ENCODE measurements around the gene MICAL2.

Gene MICAL2

GRCh38 chr11:12174128-12174476 lies 63.7 kb downstream of the MICAL2 start:
- no peak for DNase-seq

GRCh38 chr11:12174477-12175143 lies 64.2 kb downstream of the MICAL2 start:
- DNase-seq, result no peak

GRCh38 chr11:12175694-12176241 lies 65.4 kb downstream of the MICAL2 start:
- no peak for DNase-seq

- DNase-seq, result no peak
These were observed 66.0 kb downstream of the MICAL2 start for GRCh38 chr11:12176410-12176809.

- DNase-seq, result no peak
These were observed 67.4 kb downstream of the MICAL2 start for GRCh38 chr11:12177739-12178338.

GRCh38 chr11:12179019-12179418 lies 68.6 kb downstream of the MICAL2 start:
- DNase-seq, result no peak

- no peak for DNase-seq
These were observed 69.1 kb downstream of the MICAL2 start for GRCh38 chr11:12179531-12179930.

GRCh38 chr11:12180257-12181205 lies 70.1 kb downstream of the MICAL2 start:
- no peak for DNase-seq

- DNase-seq, result no peak
These were observed 71.9 kb downstream of the MICAL2 start for GRCh38 chr11:12182302-12182675.

- no peak for DNase-seq
These were observed 72.5 kb downstream of the MICAL2 start for GRCh38 chr11:12182676-12183541.

- no peak for DNase-seq
These were observed 73.6 kb downstream of the MICAL2 start for GRCh38 chr11:12183827-12184620.

GRCh38 chr11:12184699-12185098 lies 74.3 kb downstream of the MICAL2 start:
- DNase-seq, result no peak

- no peak for DNase-seq
These were observed 74.8 kb downstream of the MICAL2 start for GRCh38 chr11:12185106-12185690.

- no peak for DNase-seq
These were observed 75.5 kb downstream of the MICAL2 start for GRCh38 chr11:12185914-12186313.

- DNase-seq, result no peak
These were observed 76.3 kb downstream of the MICAL2 start for GRCh38 chr11:12186701-12187100.

GRCh38 chr11:12187399-12187798 lies 77.0 kb downstream of the MICAL2 start:
- DNase-seq, result no peak

GRCh38 chr11:12188548-12189317 lies 78.3 kb downstream of the MICAL2 start:
- no peak for DNase-seq

GRCh38 chr11:12189543-12190235 lies 79.3 kb downstream of the MICAL2 start:
- peak; percentile 64 for DNase-seq

GRCh38 chr11:12190511-12190910 lies 80.1 kb downstream of the MICAL2 start:
- DNase-seq, result no peak
